SW 1271 (cell line): ENCODE measurements around the gene ITGA4.
"Not testable (repeated sequence)": the region's sequence is repeated elsewhere in the genome, so short reads cannot be mapped to it uniquely, and the experiment has no call there.

Experiments used
- DNase-seq, 2 experiments: peaks; one replicate each; lab custom pipeline; 2025; lab: John Stamatoyannopoulos, UW

The ITGA4 gene

GRCh38 chr2:181457121-181457740, at the start of gene ITGA4:
Gene ITGA4, plus strand, starts transcription at chr2:181457386. Its CDS starts 269 bp downstream, at chr2:181457655.
- no peak for DNase-seq

- no peak for DNase-seq
Measured at GRCh38 chr2:181408861-181409260, 48.3 kb upstream of the ITGA4 start.

GRCh38 chr2:181411105-181411849, 45.9 kb upstream of the ITGA4 start:
- DNase-seq: no peak

GRCh38 chr2:181419129-181419855, 37.9 kb upstream of the ITGA4 start:
- no peak for DNase-seq

GRCh38 chr2:181420259-181421130, 36.7 kb upstream of the ITGA4 start:
- no peak for DNase-seq

GRCh38 chr2:181421131-181421458, 36.1 kb upstream of the ITGA4 start:
- DNase-seq: no peak

- no peak for DNase-seq
Measured at GRCh38 chr2:181421464-181421863, 35.7 kb upstream of the ITGA4 start.

GRCh38 chr2:181426672-181427071, 30.5 kb upstream of the ITGA4 start:
- no peak for DNase-seq

GRCh38 chr2:181430406-181431118, 26.6 kb upstream of the ITGA4 start:
- DNase-seq: no peak

GRCh38 chr2:181431674-181432073, 25.5 kb upstream of the ITGA4 start:
- DNase-seq: no peak

GRCh38 chr2:181438261-181438660, 18.9 kb upstream of the ITGA4 start:
- no peak for DNase-seq

GRCh38 chr2:181440344-181440743, 16.8 kb upstream of the ITGA4 start:
- DNase-seq: no peak

- DNase-seq: no peak
Measured at GRCh38 chr2:181440919-181441318, 16.3 kb upstream of the ITGA4 start.

- DNase-seq: no peak
Measured at GRCh38 chr2:181441670-181442069, 15.5 kb upstream of the ITGA4 start.

GRCh38 chr2:181444654-181445053, 12.5 kb upstream of the ITGA4 start:
- DNase-seq: no peak

GRCh38 chr2:181446985-181447384, 10.2 kb upstream of the ITGA4 start:
- no peak for DNase-seq

GRCh38 chr2:181449278-181449677, 7.9 kb upstream of the ITGA4 start:
- not testable (repeated sequence) for DNase-seq

- no peak for DNase-seq
Measured at GRCh38 chr2:181454686-181455450, 2.3 kb upstream of the ITGA4 start.

GRCh38 chr2:181456660-181457120, 496 bp upstream of the ITGA4 start:
- no peak for DNase-seq

- DNase-seq: no peak
Measured at GRCh38 chr2:181457741-181458425, 697 bp downstream of the ITGA4 start.
